LHCN-M2 (cell line): Measurements from ENCODE around the gene PRKG1. TPM values are rescaled to one million over a fixed set of nuclear protein-coding genes. Genes with fewer than 3 reads are reported as not detected.
"Not testable (repeated sequence)": the region's sequence is repeated elsewhere in the genome, so short reads cannot be mapped to it uniquely, and the experiment has no call there.

Experiments
- DNase-seq: peaks from one replicate; pipeline ENCODE4 v3.0.0-alpha.2; 2012; ENCODE audit warnings: low read depth
- total RNA-seq: library from RNA; depleted of rRNA; stranded (reverse); fragments of >200 nt; gene quantifications from 2 replicates; pipeline ENCODE4 v1.2.3, GENCODE V29; 2014

Gene PRKG1
- total RNA-seq, 1 experiment from 2014 or later = 6.4 TPM

GRCh38 chr10:51422311-51423120 lies 348.2 kb downstream of the PRKG1 start:
- peak; percentile 57 for DNase-seq

GRCh38 chr10:51423121-51423452 lies 348.8 kb downstream of the PRKG1 start:
- DNase-seq = no peak

- peak; percentile 11 for DNase-seq
These were observed 351.1 kb downstream of the PRKG1 start for GRCh38 chr10:51425431-51425830.

GRCh38 chr10:51427758-51428157 lies 353.5 kb downstream of the PRKG1 start:
- peak; percentile 38 for DNase-seq

GRCh38 chr10:51430506-51430905 lies 356.2 kb downstream of the PRKG1 start:
- no peak for DNase-seq

- DNase-seq = no peak
These were observed 359.7 kb downstream of the PRKG1 start for GRCh38 chr10:51433949-51434475.

- DNase-seq = no peak
These were observed 362.5 kb downstream of the PRKG1 start for GRCh38 chr10:51436805-51437204.

GRCh38 chr10:51439645-51440044 lies 365.4 kb downstream of the PRKG1 start:
- DNase-seq = no peak

- no peak for DNase-seq
These were observed 371.3 kb downstream of the PRKG1 start for GRCh38 chr10:51445588-51445987.

GRCh38 chr10:51447119-51447518 lies 372.8 kb downstream of the PRKG1 start:
- no peak for DNase-seq

- DNase-seq = not testable (repeated sequence)
These were observed 381.5 kb downstream of the PRKG1 start for GRCh38 chr10:51455762-51456161.

GRCh38 chr10:51459476-51459875 lies 385.2 kb downstream of the PRKG1 start:
- DNase-seq = no peak

- DNase-seq = no peak
These were observed 387.9 kb downstream of the PRKG1 start for GRCh38 chr10:51462076-51462779.

GRCh38 chr10:51468424-51468823 lies 394.1 kb downstream of the PRKG1 start:
- no peak for DNase-seq

GRCh38 chr10:51469686-51470085 lies 395.4 kb downstream of the PRKG1 start:
- no peak for DNase-seq

GRCh38 chr10:51471271-51471670 lies 397.0 kb downstream of the PRKG1 start:
- no peak for DNase-seq

- no peak for DNase-seq
These were observed 397.9 kb downstream of the PRKG1 start for GRCh38 chr10:51472154-51472553.

GRCh38 chr10:51479711-51480110 lies 405.4 kb downstream of the PRKG1 start:
- DNase-seq = no peak

GRCh38 chr10:51485668-51486067 lies 411.4 kb downstream of the PRKG1 start:
- DNase-seq = no peak

- DNase-seq = no peak
These were observed 413.3 kb downstream of the PRKG1 start for GRCh38 chr10:51487576-51487975.

- DNase-seq = no peak
These were observed 414.6 kb downstream of the PRKG1 start for GRCh38 chr10:51488766-51489408.

GRCh38 chr10:51498424-51498823 lies 424.1 kb downstream of the PRKG1 start:
- no peak for DNase-seq
